Measurements from ENCODE around the gene MAPKBP1.

Gene MAPKBP1

DNA sequence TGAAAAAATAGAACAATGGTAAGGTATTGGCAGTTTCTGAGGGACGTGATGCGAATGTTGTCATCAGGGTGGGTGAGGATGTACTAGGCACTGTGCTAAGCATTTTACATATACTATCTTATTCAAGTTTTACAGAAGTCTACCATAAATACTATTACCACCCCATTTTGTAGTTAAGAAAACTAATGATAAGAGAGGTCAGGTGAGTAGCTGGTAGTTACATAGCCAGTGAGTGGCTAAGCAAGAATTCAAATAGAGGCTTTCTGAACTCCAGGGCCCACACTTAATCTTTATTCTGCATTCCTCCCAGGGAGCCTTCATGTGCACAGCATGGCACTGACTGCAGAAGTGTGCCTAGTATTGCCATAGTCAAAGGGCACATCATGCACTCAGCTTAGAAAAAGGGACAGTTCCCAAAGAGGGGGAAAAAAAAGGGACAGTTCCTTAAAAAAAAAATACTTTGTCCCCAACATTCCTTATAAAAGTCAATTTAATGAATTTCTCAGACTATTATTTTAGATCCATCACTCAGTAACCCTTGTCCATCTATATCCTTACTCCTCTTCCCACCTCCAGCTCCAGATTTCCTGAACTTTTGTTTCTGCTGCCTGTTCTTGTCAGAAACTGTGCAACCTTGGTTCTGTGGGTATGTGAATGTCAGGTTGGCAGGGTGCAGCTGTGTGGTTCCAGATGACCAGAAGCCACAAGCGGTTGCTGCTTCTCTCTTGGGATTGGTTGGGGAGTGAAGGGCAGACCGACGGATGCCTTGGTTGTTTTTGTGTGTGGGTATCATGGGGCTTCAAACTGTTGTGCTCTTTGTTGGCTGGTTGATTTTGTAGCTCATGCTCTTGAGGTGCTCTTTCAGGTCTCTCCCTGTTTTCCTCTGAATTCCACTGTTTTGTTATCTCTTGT is 8.3 kb downstream of the MAPKBP1 start:
- no peak for DNase-seq (ENCODE audit: low read depth)

DNA sequence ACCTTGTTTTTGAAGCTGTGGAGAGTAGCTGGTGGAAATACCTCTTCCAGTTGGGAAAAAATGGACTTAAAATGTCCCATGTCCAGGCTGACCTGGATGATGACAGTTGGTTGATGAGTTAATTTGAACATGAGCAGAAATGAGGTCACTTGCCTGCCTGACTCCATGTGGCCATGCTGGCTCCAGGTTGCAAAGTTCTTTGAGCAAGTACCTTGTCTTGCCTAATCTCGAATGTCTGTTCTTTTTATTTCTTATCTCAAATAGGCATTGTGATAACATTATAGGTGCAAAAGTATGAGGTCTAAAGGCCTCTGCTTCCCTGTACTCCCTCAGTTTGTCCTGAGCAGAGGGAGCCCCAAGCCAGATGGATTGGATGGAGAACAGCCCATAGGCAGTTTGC is 9.0 kb downstream of the MAPKBP1 start:
- DNase-seq (ENCODE audit: low read depth), result no peak

DNA sequence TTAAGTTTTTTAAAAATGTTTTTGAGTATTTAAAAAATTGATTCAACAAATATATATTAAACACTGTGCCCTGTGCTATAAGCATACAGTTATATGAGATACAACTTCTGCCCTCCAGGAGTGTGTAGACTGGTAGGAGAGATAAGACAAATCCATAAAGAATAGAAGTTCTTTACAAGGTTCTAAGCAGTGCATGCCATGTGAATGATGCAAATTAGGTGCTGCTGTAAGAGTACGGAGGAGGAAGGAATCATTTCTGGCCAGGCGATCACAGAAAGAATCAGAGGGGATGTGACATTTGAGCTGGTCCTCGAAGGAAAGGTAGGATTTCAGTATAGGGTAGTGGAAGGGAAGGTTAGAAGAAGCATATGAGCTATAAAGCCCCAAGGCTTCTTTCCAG is 14.0 kb downstream of the MAPKBP1 start:
- no peak for DNase-seq (ENCODE audit: low read depth)

DNA sequence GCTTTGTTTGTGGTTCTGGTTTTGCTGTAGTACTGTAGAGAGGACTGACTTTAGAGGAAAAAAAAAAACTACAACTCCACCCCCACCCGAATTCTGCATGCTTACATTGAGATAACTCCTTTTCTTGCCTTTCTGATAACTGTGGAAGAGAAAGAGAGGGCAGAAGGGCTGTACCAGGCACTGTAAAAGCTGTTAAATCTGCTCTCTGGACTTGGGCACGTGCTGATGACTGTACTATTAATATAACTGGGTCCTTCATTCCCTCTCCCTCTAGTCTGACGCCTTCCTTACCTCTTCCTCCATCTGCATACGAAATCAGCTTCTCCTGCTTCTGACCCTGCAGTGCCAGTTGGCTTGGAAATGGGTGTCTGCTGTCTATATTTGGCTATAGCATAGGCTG is 15.0 kb downstream of the MAPKBP1 start:
- no peak for DNase-seq (ENCODE audit: low read depth)

DNA sequence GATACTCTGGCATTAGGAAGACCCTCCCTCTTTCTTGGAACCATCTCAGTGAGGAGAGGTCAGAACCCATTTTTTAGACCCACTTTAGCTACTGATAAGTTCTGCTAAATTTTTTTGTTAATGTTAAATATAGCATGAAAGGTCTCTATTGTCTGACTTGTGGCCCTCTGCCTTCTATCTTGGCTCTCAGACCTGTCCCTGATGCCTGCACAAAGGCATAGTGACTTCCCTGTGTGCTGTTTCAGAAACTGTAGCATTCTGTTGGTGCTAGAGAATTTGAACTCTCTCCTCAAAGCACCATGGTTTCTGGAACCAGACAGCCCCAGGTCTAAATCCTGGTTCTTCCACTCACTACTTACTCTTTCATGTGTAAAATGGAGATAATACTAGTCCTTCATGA is 15.4 kb downstream of the MAPKBP1 start:
- no peak for DNase-seq (ENCODE audit: low read depth)

DNA sequence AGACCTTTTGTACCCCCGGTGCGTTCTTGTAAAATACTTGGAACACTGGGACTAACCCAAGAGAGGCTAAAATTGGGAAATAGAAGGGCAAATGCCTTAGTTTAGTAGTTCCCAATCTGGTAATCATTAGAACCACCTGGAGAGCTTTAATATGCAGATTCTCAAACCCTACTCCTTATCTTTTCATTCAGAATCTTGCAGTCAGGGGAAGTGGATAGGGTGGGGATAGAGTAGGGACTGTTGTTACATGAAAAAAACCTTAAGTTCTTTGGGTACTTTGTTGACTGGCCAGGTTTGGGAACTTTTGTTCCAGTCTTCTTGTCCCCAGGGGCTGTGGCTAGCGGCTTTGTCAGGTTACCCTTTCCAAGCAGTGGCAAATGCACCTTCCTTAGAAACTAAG is 15.9 kb downstream of the MAPKBP1 start:
- no peak for DNase-seq (ENCODE audit: low read depth)

DNA sequence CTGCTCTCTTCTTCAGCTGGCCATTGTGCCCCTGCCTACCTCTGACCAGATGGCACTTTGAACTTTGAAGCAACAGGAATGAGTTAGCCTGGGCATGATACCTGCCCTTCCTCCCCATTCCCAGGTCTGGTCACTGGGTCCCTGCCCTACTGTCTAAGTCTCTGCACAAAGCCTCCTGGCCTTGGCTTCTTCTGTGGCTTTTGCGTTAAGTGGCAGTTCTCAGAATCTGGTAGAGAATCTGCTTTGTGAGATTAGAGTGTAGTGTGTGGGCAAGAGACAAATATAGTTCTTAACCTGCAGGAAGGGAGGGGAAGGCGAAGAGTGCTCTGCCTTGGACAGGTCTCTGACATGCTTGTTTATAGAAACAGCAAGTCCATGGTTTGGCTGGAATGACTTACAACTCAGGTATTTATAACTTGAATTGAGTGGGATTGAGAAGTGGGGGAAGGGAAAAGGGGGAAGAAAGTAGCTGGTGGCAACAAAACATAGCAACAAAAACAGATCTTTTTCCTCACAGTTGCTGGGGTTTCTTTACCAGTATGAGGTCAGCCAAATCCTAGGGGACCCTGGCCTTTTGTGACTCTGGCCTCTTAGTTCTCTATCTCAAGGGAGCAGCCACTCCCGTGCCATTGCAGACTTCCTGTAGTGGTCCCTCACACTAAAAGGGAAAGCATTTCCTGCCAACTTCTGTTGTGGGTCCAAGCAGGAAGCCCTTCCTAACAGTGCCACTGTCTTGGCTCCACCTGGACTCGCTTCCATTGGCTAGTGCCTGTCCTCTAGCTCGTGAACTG is 16.7 kb downstream of the MAPKBP1 start:
- peak; percentile 55 for DNase-seq (ENCODE audit: low read depth)

DNA sequence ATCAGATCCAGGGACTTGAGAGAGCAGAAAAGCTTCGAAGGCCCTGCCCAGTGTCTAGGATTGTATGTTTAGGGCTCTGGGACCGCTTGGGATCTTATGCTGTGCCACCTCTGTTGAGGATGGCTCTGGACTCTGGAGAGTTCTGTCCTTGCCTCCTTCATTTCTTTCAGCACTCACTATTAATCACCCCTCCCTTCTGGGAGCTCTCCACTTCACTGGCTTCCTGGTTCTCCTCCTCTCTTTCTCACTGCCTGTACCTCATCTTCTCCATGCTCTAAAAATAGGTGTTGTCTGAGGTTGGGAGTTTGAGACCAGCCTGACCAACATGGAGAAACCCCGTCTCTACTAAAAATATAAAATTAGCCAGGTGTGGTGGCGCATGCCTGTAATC is 17.3 kb downstream of the MAPKBP1 start:
- no peak for DNase-seq (ENCODE audit: low read depth)

DNA sequence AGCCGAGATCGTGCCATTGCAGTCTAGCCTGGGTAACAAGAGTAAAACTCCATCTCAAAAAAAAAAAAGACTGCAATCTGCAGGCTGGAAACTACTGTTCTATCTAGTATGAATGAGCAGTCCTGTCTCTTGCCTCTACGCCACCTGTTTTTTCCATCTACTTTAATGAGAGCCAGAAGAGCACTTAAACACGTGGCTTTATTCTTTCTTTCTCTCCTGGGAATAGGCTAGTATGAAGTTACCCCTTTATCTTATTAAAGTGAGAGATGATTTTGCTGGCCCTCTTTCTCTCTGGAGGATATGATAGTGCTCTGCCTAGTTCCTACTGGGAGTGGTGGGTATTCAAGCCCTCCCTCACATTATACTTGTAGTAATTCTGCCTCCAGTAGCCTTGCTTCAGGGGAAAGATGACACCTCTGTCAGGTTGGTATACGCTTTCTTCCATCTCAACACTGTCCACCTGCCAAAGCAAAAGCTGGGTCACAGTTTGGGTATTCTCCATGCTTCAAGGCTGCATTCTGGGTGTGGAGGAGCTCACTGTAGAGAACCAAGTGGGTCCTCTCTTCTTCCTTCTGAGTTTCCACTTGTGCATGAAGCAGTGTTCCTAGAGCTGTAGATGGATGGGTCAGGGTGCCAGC is 17.8 kb downstream of the MAPKBP1 start:
- no peak for DNase-seq (ENCODE audit: low read depth)

DNA sequence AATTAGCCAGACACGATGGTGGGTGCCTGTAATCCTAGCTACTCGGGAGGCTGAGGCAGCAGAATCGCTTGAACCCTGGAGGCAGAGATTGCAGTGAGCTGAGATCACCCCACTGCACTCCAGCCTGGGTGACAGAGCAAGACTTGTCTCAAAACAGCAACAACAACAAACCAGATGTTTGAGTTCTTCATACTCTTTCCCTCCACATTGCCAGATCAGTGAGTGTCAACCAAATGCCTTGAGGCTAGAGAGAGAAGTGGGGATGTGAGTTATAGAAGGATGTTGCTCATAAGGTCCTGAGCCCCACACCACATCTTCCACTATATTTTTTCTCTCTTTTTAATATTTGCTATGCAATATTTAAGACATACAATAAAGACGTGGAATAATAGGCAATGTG is 19.8 kb downstream of the MAPKBP1 start:
- DNase-seq (ENCODE audit: low read depth), result no peak

DNA sequence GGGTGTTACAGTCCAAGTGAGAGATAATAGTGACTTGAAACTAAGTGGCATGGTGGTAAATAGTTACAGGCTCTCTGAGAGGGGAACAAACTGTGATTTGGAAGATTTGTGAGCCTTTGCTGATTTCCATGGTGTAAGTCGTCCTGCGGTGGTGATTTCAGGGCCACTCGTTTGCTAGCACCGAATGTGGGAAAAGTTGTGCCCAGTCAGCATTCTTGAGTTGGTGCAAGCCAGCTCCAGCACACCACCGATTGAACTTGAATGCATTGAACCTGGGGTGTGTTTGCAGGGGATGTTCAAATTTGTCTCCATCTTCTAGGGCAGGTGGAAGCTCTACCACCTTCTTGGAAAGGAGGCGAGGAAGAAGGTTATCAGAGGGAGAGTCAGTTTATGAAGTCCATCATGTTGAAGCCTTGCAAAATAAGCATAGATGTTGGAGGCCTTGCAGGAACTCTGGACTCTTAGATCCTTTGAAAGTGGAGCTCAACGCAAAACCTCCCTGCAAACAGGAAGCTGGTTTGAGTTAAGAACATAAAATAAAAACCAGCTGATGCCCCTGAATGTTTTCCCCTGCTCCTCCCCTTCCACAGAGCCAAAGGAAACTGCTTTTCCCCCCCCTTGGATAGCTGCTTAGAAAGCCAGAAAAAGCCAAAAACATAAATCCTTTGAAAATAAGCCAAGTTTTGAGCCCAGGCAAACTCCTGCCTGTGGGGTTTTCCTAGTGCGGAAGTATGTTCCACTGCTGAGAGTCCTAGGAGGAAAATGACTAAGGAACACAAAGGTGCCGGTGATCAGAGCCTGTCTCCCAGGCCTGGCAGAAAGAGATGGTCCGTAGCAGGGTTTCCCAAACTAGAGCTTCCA is 21.9 kb downstream of the MAPKBP1 start:
- peak; percentile 87 for DNase-seq (ENCODE audit: low read depth)

DNA sequence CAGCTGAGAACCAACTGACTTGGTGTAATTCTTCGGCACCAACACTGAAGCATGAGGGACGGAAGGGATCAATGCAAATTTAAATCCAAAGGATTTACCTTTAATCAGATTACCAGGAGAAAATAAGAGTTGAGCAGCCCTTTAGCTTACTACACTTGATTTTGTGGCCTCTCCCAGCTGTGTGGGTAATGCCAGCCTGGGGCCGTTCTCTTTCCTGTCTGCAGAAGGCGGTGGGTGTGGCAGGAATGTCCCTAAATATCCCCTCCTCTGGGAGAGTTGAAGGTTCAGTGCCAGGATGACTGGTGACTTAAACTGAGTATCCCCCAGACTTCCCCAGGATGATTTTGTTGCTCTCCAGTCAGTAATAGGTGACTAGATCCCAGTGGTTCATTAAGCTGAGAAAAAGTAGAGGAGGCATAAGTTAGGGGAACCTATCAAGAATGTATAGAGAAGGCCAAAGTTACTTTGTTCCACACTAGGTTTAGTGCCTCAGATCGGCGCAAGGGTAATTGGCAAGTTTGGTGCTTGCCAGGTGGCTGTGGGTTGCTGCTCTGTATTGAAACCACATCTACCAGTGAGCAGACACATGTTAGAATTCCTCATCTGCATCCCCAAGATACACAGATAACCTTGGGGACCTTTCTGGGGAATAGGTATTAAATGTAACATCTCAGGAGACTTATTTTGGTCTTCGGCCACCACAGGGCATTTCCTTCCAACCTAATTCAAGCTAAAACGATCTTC is 23.1 kb downstream of the MAPKBP1 start:
- DNase-seq (ENCODE audit: low read depth), result no peak

DNA sequence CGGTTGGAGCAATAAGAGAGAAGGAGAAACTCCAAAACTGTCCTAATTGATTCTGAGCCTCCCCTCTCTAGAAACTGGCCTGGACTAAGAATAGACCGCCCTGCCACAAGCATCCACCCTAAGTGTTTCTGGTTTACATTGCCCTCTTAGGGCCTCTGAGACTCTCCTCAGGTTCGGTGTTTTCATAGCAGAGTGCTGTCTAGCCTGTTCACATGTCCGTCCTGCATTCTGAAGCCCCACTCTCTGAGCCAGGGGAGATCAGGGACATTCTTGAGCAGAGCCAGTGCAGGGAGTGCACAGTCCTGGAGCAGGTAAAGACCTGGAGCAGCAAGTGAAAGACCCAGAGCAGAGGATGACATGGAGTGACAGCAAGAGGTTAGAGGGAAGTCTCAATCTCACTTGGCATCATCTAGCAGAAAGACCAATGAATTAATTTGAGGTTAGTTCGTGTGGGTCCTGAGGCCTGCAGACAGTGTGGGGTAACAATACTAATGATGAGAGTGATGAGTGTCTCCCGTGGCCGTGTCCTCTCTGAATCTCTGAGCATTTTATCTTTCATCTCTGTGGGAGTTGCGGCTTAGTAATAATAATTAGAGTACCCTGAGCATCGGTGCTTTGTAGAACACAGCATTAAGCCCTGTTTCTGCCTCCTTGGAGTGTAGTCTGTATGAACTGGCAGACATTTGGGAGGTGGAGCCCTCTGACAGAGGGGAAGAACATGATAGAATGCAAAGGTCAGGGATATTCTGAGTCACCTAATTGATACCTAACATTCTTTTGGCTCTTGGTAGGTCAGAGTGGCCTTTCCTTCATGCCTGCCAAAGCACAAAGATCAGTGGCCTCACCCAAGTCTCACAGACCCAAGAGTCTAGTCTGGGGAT is 24.6 kb downstream of the MAPKBP1 start:
- DNase-seq (ENCODE audit: low read depth), result no peak

DNA sequence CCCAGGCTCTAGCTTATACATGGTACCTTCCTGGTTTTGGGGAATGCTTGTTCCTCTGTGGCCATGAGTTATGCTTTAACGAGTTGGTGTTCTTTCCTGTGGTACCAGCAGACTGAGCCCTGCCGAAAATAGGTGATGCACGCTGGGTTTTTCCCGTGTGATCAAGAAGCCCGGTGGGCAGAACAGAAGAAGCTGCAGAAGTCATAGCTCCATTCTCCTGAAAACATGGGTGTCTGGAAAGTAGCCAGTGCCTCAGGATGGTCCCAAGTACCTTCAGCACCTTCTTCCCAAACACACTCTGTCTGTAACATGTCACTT is 25.2 kb downstream of the MAPKBP1 start:
- DNase-seq (ENCODE audit: low read depth), result no peak

DNA sequence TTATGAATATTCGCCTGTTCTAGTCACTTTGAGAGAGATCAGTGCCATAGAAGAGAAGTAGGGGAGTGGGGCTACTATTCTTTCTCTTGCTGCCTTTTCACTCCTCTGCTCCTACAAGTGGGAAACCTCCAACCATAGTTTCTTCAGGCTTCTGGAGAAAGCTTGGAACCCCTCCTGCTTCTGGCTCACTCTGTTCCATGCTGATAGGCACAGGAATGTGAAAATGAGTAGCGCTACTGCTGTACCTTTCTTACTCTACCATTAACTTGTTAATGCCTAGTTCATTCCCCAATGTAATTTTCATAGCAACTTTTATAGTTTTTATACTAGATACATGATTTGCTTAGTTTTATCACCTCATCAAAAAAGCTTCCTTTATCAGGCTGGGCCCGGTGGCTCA is 26.9 kb downstream of the MAPKBP1 start:
- no peak for DNase-seq (ENCODE audit: low read depth)

DNA sequence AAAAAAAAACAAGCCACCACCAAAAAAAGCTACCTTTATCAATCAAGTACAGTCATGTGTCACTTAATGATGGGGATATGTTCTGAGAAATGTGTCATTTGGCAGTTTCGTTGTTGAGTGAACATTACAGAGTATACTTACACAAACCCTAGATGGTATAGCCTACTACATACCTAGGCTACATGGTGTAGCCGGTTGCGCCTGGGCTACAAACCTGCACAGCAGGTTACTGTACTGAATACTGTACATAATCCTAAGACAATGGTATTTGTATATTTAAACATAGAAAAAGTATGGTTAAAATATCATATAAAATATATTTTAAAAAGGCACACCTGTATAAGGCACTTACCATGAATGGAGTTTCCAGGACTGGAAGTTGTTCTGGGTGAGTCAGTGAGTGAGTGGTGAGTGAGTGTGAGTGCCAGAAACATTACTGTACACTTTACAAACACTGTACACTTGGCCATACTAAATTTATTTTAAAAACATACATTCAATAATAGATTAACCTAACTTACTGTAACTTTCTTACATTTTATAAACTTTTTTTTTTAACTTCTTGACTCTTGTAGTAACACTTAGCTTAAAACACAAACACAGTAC is 27.7 kb downstream of the MAPKBP1 start:
- DNase-seq (ENCODE audit: low read depth), result no peak

DNA sequence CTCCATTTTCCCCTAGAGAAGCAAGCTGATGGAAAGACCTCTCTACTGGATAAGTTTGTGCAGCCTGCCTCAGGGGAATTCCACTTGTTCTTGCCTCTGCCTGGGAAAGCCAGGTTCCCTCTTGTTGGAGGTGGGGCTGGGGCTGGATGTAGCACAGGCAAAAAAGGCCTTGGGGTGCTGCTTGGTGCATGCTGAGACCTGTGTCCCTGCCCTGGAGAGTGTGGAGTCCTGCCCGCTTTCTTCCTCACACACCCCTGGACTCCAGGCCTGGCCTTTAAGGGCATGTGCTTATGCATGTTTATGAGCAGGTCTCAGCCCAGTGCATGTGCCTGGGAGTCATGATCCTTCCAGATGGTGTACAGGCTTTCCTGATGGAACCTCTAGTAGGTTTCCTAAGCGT is 30.1 kb downstream of the MAPKBP1 start:
- DNase-seq (ENCODE audit: low read depth), result no peak

DNA sequence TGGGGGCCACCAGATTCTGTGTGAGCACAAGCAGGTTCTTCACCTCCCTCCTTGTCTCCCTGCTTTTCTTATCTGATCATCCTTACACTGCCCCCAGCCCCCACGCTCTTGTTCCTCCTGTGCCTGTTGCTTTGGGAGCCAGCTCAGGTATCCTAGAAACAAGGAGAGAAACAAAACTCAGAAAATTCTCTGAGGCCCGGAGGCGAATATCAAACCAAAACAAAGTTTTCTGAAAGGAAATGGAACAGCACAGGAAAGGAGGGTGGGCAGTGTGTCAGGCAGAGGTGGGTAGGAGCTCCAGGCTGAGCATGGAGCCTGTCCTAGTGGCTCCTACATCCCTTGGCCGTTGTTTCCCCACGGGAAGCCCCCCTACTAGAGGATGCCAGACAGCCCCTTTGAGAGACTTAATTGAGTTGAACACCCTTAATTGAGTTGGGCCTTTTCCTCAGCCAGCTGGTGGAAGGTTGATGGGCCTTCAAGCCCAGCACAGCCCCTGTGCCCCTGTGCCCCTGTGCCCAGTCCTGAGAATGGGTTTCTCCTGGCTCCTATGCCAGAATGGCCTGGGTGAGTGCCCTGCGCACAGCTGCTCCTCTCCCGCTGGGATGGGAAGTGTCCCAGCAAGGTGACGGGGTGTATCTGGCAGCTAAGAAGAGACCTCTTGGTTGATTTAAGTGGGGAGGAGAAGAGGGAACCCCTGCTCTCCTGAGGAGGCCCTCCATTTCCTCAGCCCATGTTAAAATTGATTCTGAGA is 30.8 kb downstream of the MAPKBP1 start:
- DNase-seq (ENCODE audit: low read depth), result no peak

DNA sequence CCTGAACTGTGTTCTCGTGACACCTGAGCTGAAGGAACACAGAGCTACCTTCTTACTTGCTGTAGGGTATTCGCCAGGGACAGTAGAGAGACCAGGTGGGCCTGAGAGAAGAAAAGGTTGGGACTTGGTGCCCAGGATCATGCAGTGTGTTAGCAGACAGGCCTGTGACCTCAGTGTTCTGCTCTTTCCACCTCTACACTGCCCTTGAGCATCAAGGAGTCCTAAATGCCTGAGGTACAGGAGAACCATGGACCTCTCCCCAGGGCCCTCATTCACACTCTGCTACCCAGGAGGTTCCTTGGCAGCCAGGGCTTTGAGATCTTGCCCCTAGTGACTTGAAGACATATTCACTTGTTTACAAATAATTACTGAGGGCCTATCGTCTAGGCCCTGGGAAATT is 31.4 kb downstream of the MAPKBP1 start:
- no peak for DNase-seq (ENCODE audit: low read depth)
